DMS79 (cell line): ENCODE results near the gene YTHDF1.

Experiments
- DNase-seq: peaks from one replicate; lab custom pipeline; 2025; lab: John Stamatoyannopoulos, UW

YTHDF1 gene

GRCh38 chr20:63208346-63208909 lies 7.5 kb downstream of the YTHDF1 start:
- no peak for DNase-seq

- DNase-seq, result no peak
Measured at GRCh38 chr20:63206878-63207277, 9.1 kb downstream of the YTHDF1 start.

GRCh38 chr20:63205896-63206295 lies 10.0 kb downstream of the YTHDF1 start:
- DNase-seq, result no peak

- DNase-seq, result no peak
Measured at GRCh38 chr20:63204362-63204761, 11.6 kb downstream of the YTHDF1 start.

GRCh38 chr20:63202811-63203526 lies 13.0 kb downstream of the YTHDF1 start:
- no peak for DNase-seq

GRCh38 chr20:63202021-63202420 lies 13.9 kb downstream of the YTHDF1 start:
- DNase-seq, result no peak

GRCh38 chr20:63198606-63199005 lies 17.3 kb downstream of the YTHDF1 start:
- DNase-seq, result no peak

GRCh38 chr20:63196768-63197470 lies 19.0 kb downstream of the YTHDF1 start:
- DNase-seq, result no peak

GRCh38 chr20:63194797-63195173 lies 21.1 kb downstream of the YTHDF1 start:
- DNase-seq, result no peak

GRCh38 chr20:63194007-63194796 lies 21.7 kb downstream of the YTHDF1 start:
- no peak for DNase-seq

- DNase-seq, result no peak
Measured at GRCh38 chr20:63192721-63193120, 23.2 kb downstream of the YTHDF1 start.

- peak; percentile 88 for DNase-seq
Measured at GRCh38 chr20:63191400-63191799, 24.5 kb downstream of the YTHDF1 start.

- no peak for DNase-seq
Measured at GRCh38 chr20:63190828-63191227, 25.1 kb downstream of the YTHDF1 start.

GRCh38 chr20:63189846-63190559 lies 25.9 kb downstream of the YTHDF1 start:
- no peak for DNase-seq

- no peak for DNase-seq
Measured at GRCh38 chr20:63189322-63189642, 26.6 kb downstream of the YTHDF1 start.

- no peak for DNase-seq
Measured at GRCh38 chr20:63188641-63189321, 27.1 kb downstream of the YTHDF1 start.

GRCh38 chr20:63188159-63188442 lies 27.8 kb downstream of the YTHDF1 start:
- DNase-seq, result no peak

GRCh38 chr20:63187338-63188158 lies 28.4 kb downstream of the YTHDF1 start:
- DNase-seq, result no peak

- no peak for DNase-seq
Measured at GRCh38 chr20:63186528-63187316, 29.2 kb downstream of the YTHDF1 start.

- DNase-seq, result no peak
Measured at GRCh38 chr20:63186084-63186483, 29.8 kb downstream of the YTHDF1 start.
